GM19043 (cell line): ENCODE measurements around the gene RELL1.

Experiments used
- ATAC-seq: cut with Tn5 transposase; IDR thresholded peaks from one replicate; pipeline ENCODE4 v1.9.1; 2021; ENCODE audit warnings: low read depth; ENCODE audit not compliant: unreplicated experiment

Gene RELL1, protein sequence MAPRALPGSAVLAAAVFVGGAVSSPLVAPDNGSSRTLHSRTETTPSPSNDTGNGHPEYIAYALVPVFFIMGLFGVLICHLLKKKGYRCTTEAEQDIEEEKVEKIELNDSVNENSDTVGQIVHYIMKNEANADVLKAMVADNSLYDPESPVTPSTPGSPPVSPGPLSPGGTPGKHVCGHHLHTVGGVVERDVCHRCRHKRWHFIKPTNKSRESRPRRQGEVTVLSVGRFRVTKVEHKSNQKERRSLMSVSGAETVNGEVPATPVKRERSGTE

DNA sequence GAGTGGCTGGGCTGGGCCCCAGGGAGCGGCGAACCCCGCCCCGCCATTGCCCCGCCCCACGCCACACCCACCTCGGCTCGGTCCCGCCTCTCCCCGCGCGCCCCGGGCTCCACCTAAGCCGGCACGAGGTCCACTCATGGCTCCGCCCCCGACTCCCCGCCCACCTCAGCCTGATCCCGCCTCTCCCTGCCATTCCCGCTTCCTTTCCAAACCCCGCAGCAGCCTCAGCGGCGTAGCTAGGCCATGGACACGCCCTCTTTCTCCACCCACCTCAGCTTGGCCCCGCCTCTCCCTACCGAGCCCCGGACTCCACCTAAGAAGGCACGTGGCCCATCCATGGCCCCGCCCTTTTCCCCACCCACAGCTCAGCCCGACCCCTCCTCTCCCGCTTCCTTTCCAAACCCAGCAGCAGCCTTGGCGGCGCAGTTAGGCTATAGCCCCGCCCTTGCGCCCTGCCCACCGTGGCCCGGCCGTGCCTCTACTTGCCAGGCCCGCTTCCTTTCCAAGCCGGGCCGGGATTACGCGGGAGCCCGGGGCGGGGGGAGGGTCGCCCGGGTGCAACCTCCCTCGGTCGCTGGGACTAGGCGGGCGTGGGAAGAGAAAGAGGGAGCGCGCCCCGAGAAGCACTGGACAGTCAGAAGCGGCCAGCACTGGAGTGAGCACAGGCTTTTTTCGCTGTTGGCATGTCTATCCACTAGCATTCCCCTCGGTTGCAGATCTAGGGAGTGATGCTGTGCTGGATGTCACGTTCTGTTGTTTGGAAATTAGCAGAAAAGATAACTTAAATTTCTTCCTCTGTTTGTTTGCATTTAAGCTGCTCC is at the start of gene RELL1:
TSS of gene RELL1 (minus strand) at position 4 of the 821 bp plus-strand sequence. CDS start 89 bp downstream, outside the sequence.
- peak; percentile 78 for ATAC-seq

DNA sequence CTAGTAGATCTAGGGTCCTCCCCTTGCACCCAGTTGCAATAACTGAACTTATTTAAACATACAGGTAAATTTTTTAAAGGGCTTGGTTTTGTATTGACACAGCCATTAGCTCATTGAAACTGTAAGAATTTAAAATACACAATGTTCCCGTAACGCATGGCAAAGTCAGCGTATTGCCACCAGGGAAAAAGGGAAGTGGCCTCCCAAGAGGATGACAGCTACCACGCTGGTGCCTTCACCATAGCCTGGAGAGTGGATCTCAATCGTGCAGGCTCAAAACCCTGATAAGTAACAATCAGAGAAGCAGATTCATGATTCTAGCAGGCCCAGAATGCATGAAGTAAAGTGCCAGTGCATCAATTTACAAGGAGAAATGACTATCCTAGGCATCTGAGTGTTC is 49.4 kb upstream of the RELL1 start:
- no peak for ATAC-seq

DNA sequence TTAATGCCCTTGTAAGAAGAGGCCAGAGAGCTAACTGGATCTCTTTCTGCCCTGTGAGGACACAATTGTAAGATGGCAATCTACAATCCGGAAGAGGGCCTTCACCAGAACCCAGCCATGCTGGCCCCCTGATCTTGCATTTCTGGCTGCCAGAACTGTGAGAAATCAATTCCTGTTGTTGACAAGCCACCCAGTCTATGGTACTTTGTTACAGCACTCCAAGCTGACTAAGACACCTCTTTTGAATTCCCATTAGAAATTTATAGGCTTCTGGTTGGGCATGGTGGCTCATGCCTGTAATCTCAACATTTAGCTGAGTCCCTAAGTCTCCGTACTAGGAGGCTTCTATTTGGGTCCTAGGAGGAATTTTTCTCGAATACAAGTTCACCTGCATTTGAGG is 48.8 kb upstream of the RELL1 start:
- no peak for ATAC-seq

DNA sequence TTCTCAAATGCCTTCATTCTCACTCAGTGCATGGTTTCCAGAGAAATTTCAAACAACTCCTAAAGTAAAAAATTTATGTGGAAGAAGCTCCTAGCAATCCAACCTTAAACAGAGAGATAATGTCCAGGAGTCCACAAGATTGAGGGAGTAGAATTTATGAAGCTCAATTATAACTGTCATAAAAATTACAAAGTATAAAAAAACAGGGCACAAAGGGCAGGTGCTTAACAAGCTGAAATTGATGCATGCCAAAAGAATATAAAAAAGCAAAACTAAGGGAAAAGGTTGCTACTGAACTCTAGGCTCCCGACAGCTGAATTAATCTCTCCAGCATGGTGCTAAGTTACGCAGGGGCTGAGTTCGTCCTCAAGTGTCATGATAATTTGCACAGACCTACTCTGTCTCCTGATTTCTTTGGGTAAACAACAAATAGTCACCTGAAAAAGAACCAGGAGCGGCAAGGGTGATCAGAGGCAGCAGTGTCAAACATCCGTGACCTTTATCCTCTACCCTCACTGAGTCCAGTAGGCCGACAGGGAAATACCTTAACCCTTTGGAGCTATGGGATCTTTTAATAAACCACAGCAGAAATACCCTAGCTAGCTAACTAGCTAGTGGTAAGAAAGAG is 47.2 kb upstream of the RELL1 start:
- no peak for ATAC-seq

DNA sequence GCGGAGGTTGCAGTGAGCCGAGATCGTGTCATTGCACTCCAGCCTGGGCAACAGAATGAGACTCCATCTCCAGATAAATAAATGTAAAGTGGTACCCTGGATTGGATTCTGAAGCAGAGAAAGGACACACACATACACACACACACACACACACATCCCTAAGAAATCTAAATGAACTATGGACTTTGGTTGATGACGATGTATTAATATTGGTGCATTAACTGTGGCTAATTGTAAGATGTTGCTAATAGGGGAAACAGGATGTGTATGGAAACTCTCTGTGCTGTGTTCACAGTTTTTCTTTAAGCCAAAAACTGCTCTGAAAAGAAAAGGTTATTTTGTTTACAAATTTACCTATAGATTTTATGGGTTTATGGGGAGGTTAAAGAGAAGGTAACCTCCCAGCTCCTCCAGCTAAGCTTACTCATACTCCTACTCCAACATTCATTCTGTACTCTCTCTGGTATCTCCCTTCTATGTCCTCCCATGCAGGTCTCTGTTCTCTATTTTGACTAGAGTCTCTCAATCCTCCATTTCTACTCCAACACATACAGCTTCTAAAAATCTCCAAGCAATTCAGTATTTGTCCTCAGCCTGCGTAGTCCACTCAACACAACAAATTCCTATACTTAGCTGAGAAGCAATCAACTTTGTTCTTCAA is 46.5 kb upstream of the RELL1 start:
- ATAC-seq, result no peak

DNA sequence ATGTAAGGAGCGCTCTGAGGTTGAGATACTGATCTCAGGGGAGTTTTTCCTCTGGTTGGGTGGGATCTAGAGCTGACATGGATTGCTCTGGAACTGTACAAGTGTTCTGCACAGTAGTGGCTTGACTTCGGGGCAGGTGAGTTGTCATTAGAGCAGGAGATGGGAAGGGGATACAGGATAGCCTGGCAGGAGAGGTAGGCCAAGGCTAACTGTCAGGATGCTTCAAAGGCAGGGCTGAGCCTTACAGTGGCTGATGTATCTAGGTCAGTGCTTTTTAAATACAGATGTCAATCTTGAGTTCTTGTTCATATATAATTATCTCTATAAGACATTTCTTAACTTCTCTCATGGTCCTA is 43.5 kb upstream of the RELL1 start:
- ATAC-seq, result no peak

DNA sequence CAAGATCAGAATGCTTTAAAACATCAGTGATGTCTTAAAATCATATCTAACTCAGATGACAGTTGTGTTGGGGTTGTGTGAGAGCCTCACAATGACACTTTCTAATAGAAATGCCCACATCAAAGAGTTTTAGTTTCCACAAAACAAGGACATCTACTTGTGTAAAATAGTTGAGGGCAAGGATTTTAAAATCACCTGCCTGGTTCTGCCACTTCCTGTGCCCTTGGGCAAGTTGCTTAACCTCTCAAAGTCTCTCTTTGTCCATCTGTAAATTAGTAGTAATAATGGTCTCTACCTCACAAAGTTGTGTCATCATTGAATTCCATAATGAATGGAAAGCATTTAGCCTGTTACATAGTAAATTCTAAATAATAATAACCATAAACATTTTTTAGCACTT is 41.9 kb upstream of the RELL1 start:
- no peak for ATAC-seq

DNA sequence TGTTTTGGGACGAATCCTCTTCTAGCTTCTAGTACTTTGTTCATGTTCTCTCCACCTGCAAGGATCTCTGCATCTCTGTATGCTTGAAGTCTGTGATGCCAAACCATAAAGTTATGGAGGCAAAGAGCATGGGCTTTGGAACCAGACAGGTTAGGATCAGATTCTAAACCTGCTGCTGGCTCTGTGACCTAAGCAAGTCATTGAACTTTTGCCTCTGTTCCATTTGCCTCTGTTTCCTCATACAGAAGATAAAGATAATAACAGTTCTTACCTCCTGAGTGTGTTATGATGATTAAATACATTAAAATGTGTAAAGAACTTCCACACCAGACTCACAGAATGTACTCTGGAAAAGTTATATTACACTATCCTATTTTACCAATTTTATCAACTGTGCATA is 41.5 kb upstream of the RELL1 start:
- ATAC-seq, result no peak

DNA sequence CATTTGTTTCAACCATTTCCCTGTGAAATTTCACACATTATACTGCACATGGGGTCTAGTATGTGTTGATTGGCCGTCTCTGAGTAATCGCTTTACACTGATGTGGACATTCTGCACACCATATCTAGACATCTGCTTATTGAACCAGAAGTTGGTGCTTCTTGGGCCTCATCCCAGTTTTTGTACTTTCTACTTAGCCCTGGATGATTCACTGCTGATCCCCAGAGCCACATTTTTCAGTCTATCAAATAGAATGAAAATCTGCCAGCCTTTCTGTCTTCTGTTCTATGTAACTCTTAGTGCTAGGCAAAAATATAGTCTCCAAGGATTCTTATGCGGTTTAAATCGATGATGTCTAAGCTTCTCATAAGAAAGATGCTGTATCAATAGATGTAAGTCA is 40.5 kb upstream of the RELL1 start:
- ATAC-seq, result no peak

DNA sequence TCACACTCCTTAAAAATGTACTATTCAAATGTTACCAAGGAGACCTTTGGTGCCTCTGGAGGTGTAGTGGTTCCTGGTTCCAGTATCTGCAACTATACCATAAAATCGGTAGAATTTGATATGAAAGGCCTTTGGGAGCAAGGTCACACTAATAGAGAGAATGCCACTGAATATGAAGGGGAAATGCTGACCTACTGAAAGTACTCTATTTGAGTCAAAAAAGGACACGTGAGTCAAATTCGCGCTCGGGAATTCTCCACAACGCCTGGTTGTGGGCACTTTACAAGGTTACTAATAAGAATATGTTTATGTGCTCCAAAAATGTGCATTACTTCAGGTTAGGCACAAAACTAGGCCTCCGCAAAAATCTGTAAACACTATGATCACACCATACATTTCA is 39.5 kb upstream of the RELL1 start:
- no peak for ATAC-seq

DNA sequence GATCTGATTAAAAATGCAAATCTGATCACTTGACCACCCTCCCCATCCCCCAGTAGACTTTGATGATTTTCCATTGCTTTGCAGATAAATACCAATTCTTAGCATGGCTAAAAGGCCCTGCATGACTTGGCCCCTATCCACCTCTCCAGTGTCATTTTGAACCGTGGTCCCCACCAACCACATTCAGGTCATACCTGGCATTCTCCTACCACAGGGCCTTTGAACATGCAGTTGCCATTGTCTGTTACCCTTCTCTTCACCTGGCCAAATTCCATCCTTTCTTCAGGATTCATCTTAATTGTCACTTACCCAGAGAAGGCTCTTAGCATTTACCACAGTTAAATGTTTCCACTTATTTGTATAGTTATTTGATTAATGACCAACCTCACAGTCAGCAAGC is 36.9 kb upstream of the RELL1 start:
- no peak for ATAC-seq

DNA sequence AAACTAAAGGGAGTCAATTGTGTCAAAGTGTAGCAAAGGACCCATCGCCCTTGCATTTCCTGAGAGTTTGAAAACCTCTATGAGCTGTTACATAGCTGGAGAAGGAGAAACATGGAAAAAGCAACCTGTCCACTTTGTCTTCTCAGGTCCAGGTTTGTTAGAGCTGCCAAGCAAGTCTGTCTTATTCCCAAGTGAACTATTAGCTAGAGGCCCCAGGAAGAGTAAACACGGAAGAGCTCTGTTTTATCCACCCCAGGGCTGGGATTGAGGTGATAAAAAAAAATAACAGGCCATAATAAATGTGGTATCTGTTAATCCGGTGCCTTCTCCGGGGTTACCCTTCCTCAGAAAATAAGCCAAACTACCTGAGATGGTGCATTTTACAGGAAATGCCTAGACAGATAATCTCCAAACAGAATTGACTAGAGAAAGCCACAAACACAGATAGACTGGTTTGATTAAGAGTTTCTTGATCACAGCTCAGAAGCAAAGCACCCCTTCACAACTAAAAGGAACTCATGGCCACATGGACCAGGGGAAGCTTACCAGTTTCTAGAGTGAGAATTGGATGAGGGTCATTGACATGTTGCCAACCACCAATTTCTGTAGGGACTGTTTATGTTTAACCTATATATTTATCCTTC is 35.9 kb upstream of the RELL1 start:
- no peak for ATAC-seq

DNA sequence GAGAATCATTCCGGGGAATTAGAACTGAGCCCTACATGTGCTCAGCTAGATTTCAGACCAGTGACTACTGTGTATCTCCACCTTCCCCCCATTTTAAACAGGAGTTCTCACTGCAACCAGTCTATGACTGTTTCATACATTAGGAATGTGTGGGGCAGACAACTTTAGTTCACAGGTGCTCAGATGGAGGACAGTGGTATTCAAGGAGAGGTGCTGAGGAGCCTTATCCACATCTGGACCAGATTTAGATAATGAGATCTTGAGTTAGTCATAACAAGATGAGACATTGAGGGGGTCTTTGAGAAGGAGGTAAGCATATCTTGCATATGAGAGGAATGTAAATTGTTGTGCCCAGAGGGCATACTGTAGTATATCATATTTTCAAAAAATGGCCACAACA is 32.8 kb upstream of the RELL1 start:
- ATAC-seq, result no peak

DNA sequence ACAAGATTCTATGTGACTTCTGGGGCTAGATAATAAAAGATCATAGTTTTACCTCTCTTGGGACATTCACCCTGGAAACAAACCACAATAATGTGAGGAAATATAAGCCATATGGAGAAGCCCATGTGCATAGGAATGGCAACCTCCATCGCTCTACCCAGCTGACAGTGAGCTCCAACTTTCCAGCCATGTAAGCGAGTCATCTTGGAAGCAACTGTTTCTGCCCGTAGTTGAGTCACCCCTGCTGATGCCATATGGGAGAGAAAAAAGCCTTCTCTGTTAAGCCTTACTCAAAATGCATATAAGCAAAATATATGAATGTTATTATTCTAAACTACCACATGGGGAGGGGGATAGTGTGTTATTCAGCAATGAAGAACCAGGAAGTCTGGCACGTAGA is 31.4 kb upstream of the RELL1 start:
- ATAC-seq, result no peak

DNA sequence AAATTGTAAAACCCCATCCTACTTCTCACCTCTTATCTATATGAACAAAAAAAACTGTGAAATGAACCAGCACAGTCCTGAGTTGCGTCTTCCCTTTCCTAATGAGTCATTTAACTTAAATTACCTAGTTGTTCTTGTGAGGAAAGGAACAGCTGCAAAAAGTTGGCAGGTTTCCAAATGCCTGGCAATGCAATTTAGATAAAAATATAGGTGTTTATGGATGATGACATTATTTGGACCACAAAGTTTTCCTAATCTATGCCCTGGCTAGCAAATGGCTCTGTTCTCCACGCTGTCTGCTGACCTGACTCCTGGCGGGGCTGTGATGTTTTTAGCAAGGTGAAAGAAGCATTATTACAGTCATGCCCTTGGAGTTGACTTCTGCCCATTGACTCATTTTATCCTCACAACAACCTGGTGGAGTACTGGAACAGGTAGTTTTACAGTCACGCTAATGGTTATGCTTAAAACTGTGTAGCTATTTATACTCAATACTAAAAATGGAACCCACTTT is 29.8 kb upstream of the RELL1 start:
- peak; percentile 77 for ATAC-seq

DNA sequence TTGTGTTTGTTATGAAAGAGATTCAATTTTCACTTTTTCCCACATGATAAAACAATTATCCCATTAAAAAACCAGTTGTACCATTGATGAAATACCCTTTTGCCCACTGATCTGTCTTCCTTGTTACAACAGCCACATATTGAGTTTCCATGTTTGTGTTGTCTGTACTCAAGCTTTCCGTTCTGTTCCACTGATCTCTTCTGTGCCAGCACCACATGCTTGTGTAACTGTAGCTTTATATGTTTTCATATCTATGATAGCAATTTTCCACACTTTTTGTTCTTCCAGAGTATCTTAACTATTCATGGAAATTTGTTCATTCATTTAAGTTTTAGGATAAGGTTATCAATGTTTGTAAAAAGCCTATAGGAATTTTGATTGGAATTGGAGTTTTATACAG is 24.3 kb upstream of the RELL1 start:
- ATAC-seq, result no peak

DNA sequence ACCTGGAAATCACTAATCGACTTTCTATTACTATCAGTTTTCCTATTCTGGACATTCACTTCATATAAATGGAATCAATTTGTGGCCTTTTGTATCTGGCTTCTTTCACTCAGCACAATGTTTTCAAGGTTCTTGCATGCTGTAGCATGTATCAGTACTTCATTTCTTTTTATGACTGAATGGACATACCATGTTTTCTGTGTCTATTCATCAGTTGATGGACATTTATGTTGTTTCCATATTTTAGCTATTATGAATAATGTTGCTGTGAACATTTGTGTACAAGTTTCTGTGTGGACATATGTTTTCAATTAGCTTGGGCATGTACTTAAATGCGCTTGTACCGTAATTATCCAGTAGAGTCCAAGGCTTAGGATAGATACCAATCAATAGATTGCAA is 19.9 kb upstream of the RELL1 start:
- no peak for ATAC-seq

DNA sequence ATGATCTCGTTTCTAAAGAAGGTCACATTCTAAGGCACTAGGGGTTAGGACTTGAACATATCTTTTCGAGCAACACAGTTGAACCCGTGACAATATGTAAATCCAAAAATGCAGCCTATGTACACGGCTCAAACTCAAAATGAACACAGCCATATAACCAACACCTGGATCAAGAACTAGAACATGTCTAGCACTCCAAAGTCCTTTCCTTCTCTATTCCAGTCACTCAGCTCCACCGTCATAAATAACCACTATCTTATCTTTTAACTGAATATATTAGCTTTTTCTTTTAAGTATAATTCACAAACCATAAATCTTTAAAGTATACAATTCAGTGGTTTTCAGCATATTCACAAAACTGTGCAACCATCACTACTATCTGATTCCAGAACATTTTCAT is 19.4 kb upstream of the RELL1 start:
- ATAC-seq, result no peak

DNA sequence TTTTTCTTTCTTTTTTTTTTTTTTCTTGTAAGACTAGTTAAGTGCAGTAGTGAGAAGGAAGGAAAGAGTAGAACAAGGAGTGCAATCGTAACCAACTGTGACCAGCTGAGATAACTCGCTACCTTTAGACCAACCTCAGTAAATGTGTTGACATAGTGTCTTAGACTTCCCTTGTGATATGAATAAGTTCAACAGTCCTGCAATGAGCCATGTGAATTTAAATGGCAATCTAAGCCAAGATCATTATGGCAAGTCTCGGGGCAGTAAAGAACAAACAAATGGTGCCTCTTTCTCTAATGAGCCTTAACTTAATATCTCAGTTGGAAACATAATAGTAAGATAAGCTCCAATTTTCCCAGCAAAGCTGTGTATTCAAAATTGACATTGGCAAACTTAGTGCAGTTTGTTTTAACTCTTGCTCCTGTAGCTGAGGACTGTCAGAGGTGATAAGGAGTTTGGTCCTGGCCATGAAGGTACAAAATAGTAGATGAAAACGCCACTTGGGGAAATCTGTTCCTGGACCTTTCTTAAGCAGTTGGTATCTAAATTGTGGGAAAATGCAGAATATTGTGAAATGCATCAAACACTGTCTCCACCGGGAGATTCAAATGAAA is 13.8 kb upstream of the RELL1 start:
- no peak for ATAC-seq

DNA sequence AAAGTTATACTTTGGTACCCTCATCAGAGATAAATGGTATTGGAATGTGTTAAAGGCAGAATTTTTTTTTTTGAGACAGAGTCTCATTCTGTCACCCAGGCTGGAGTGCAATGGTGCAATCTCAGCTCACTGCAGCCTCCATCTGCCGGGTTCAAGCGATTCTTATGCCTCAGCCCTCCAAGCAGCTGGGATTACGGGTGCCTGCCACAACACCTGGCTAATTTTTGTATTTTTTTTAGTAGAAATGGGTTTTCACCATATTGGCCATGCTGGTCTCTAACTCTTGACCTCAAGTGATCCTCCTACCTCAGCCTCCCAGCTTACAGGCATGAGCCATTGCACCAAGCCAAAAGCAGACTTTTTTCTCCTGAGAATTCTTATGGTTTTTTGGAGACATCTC is 11.4 kb upstream of the RELL1 start:
- ATAC-seq, result no peak
